Hepatocyte (in vitro differentiated cells): ENCODE measurements around the gene MRTFB. TPM values are rescaled to one million over a fixed set of nuclear protein-coding genes. Genes with fewer than 3 reads are reported as not detected.

Experiments
- DNase-seq: peaks from one replicate; pipeline ENCODE4 v3.0.0-alpha.2; 2016; ENCODE audit warnings: low spot score
- H2AFZ ChIP-seq: fragments of 200-600 bp; sonication (generic); 2 replicates; pipeline ENCODE4 v1.6.0; 2016; ENCODE audit warnings: antibody characterized with exemption, mild to moderate bottlenecking
- H3K27ac ChIP-seq: fragments of 200-600 bp; sonication (generic); 2 replicates; pipeline ENCODE4 v1.5.1; 2016; ENCODE audit warnings: mild to moderate bottlenecking
- H3K27me3 ChIP-seq: fragments of 200-600 bp; sonication (generic); 2 replicates; pipeline ENCODE4 v1.6.1; 2016
- H3K36me3 ChIP-seq: fragments of 200-600 bp; sonication (generic); replicated peaks from 2 replicates; pipeline ENCODE4 v1.5.1; 2016; ENCODE audit warnings: low read depth; ENCODE audit not compliant: insufficient read depth
- H3K4me1 ChIP-seq: fragments of 200-600 bp; sonication (generic); 2 replicates; pipeline ENCODE4 v1.5.1; 2016; ENCODE audit warnings: mild to moderate bottlenecking, moderate library complexity; ENCODE audit not compliant: insufficient read depth
- H3K4me2 ChIP-seq: fragments of 200-600 bp; sonication (generic); 2 replicates; pipeline ENCODE4 v1.6.0; 2016
- H3K4me3 ChIP-seq: fragments of 200-600 bp; sonication (generic); 2 replicates; pipeline ENCODE4 v1.5.1; 2016; ENCODE audit warnings: mild to moderate bottlenecking
- H3K79me2 ChIP-seq: fragments of 200-600 bp; sonication (generic); 2 replicates; pipeline ENCODE4 v1.6.0; 2017; ENCODE audit warnings: mild to moderate bottlenecking
- H3K9me2 ChIP-seq: fragments of 200-600 bp; sonication (generic); replicated peaks from 2 replicates; pipeline ENCODE4 v1.6.0; 2017; ENCODE audit warnings: mild to moderate bottlenecking; ENCODE audit not compliant: insufficient read depth
- H3K9me3 ChIP-seq: fragments of 200-600 bp; sonication (generic); 2 replicates; pipeline ENCODE4 v1.5.1; 2016; ENCODE audit warnings: low read depth, mild to moderate bottlenecking
- H4K20me1 ChIP-seq: fragments of 200-600 bp; sonication (generic); 2 replicates; pipeline ENCODE4 v1.6.0; 2016; ENCODE audit warnings: mild to moderate bottlenecking; ENCODE audit not compliant: insufficient read depth, poor library complexity, severe bottlenecking
- CTCF ChIP-seq: fragments of 200-600 bp; sonication (generic); IDR thresholded peaks from 2 replicates; pipeline ENCODE4 v1.5.1; 2016; ENCODE audit warnings: antibody characterized with exemption, mild to moderate bottlenecking; ENCODE audit not compliant: poor library complexity
- EZH2 ChIP-seq: fragments of 200-600 bp; sonication (generic); IDR thresholded peaks from 2 replicates; pipeline ENCODE4 v1.6.1; 2016; ENCODE audit warnings: antibody characterized with exemption, mild to moderate bottlenecking, borderline replicate concordance
- EZH2phosphoT487 ChIP-seq: fragments of 200-600 bp; sonication (generic); IDR thresholded peaks from one replicate; pipeline ENCODE4 v1.6.1; 2018; ENCODE audit warnings: antibody characterized with exemption, mild to moderate bottlenecking, low read depth, moderate library complexity; ENCODE audit not compliant: unreplicated experiment, severe bottlenecking
- WGBS: methylation state at CpG from one replicate; pipeline ENCODE4 v1.1.6; 2016; ENCODE audit warnings: low lambda C conversion rate; ENCODE audit errors: missing lambda C conversion rate; 5-methylcytosine and 5-hydroxymethylcytosine counted together
- polyA plus RNA-seq: library from polyadenylated mRNA; unstranded; fragments of >200 nt; fragmentation: Nextera tagmentation; extraction: Ambion mirVana; gene quantifications from 2 replicates; pipeline ENCODE4 v1.2.1, GENCODE V29; 2016
- total RNA-seq: library from RNA; depleted of rRNA; stranded (reverse); fragments of >200 nt; gene quantifications from 2 replicates; pipeline ENCODE4 v1.2.3, GENCODE V29; 2014

Gene MRTFB
- total and polyA plus RNA-seq, 2 experiments from 2014 or later = 10.9 to 27.9 TPM

DNA sequence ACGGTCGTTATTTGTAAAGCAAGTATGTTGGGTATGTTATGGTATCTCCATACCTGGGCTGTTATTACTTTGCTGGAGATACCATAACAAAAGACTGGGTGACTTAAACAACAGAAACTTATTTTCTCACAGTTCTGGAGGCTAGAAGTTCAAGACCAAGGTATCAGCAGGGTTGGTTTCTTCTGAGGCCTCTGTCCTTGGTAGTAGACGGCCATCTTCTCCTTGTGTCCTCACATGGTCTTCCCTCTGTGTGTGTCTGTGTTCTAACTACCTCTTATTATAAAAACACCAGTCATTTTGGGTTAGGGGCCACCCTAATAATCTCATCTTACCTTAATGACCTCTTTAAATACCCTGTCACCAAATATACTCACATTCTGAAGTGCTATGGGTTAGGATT, 33.2 kb upstream of the MRTFB start:
- 96% methylated on average over 3 of the region's 3 CpGs for WGBS
- Histone ChIP-seq H3K9me3 (no peaks in the 10 kb centered on the region), H3K36me3 (no peaks in the 10 kb centered on the region), H3K9me2 (no peaks in the 10 kb centered on the region), H3K4me1 (no peaks in the 10 kb centered on the region), H2AFZ (no peak overlapping the region), H3K27me3 (no peaks in the 10 kb centered on the region), H3K4me2 (no peak overlapping the region), H3K27ac (no peak overlapping the region), H3K79me2 (no peaks in the 10 kb centered on the region), H4K20me1 (no peaks in the 10 kb centered on the region), H3K4me3 (no peak overlapping the region)
- no peak for DNase-seq
- no peak for TF ChIP-seq EZH2
- no peak for TF ChIP-seq CTCF
- TF ChIP-seq EZH2phosphoT487 = no peak

GRCh38 chr16:14041164-14041563, 30.0 kb upstream of the MRTFB start:
- DNase-seq = no peak
- 95% methylated on average over 4 of the region's 4 CpGs for WGBS

DNA sequence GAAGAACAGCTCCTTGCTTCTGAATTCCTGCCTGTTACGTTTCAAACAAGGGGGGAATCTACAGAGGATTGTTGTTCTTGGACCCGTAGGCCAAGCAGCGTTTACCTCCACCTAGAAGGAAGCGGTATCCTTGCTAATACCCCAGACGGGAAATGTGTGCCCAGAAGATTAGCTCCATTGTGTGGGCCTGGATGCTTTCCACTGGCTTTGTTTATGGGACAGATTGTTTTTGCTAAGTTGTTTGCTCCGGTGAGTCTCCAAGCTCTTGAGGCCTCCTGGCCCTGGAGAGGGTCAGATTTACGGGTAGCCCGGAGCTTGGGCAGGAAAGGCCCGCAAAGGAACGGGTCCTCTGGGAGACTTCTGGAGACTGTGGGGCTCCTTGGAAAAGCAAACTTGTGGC, 28.4 kb upstream of the MRTFB start:
- H4K20me1 ChIP-seq = no peaks in the 10 kb centered on the region
- TF ChIP-seq EZH2phosphoT487 (no peak), EZH2 (no peak), CTCF (no peak)
- no peak overlapping the region for H3K4me3 ChIP-seq
- H3K36me3 ChIP-seq = no peaks in the 10 kb centered on the region
- DNase-seq = no peak
- no peak overlapping the region for H2AFZ ChIP-seq
- H3K9me3 ChIP-seq = no peaks in the 10 kb centered on the region
- H3K4me2 ChIP-seq = no peak overlapping the region
- H3K79me2 ChIP-seq = no peaks in the 10 kb centered on the region
- H3K27me3 ChIP-seq = no peaks in the 10 kb centered on the region
- WGBS = 44% methylated on average over 10 of the region's 10 CpGs
- H3K9me2 ChIP-seq = no peaks in the 10 kb centered on the region
- no peaks in the 10 kb centered on the region for H3K4me1 ChIP-seq
- H3K27ac ChIP-seq = peak overlapping the region; percentile 40

More at GRCh38 chr16:14041164-14041563, 30.0 kb upstream of the MRTFB start:
- Histone ChIP-seq H3K4me1 (no peaks in the 10 kb centered on the region), H3K27ac (no peak overlapping the region), H3K36me3 (no peaks in the 10 kb centered on the region), H3K27me3 (no peaks in the 10 kb centered on the region), H3K9me2 (no peaks in the 10 kb centered on the region), H3K9me3 (no peaks in the 10 kb centered on the region), H4K20me1 (no peaks in the 10 kb centered on the region), H3K4me3 (no peak overlapping the region), H3K4me2 (no peak overlapping the region), H3K79me2 (no peaks in the 10 kb centered on the region), H2AFZ (no peak overlapping the region)
- no peak for TF ChIP-seq CTCF
- TF ChIP-seq EZH2phosphoT487 = no peak
- no peak for TF ChIP-seq EZH2

DNA sequence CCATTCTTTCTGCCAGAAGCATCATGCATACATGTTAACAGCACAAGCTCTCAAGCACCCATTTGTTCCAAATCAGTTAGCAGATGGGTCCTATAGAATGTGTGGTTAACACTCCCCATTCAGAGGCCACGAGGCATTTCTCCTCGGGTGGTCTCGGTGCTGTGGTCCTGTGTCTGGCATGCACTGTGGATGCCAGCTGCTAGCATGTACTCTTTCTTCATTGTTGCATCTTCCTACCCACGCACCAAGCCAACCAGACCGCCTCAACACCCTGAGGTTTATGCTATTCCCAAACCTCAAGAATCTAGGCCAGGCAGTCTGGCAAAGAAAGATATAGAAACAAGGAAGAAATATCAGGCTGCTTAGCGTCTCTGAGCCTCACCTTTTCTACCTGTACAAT, 27.8 kb upstream of the MRTFB start:
- Histone ChIP-seq H2AFZ (no peak overlapping the region), H3K27me3 (no peaks in the 10 kb centered on the region), H3K4me3 (no peak overlapping the region), H3K9me2 (no peaks in the 10 kb centered on the region), H3K9me3 (no peaks in the 10 kb centered on the region), H3K4me2 (no peak overlapping the region), H3K79me2 (no peaks in the 10 kb centered on the region), H3K36me3 (no peaks in the 10 kb centered on the region), H3K4me1 (no peaks in the 10 kb centered on the region), H4K20me1 (no peaks in the 10 kb centered on the region), H3K27ac (peak overlapping the region; percentile 40)
- DNase-seq = no peak
- WGBS = 84% methylated on average over 6 of the region's 6 CpGs
- TF ChIP-seq CTCF (no peak), EZH2 (no peak), EZH2phosphoT487 (no peak)
